ENCODE results near the gene TRPC4AP. TPM values are rescaled to one million over a fixed set of nuclear protein-coding genes. Genes with fewer than 3 reads are reported as not detected.

The TRPC4AP gene
- total RNA-seq, 1 donor from 2014 or later: 102 TPM

DNA sequence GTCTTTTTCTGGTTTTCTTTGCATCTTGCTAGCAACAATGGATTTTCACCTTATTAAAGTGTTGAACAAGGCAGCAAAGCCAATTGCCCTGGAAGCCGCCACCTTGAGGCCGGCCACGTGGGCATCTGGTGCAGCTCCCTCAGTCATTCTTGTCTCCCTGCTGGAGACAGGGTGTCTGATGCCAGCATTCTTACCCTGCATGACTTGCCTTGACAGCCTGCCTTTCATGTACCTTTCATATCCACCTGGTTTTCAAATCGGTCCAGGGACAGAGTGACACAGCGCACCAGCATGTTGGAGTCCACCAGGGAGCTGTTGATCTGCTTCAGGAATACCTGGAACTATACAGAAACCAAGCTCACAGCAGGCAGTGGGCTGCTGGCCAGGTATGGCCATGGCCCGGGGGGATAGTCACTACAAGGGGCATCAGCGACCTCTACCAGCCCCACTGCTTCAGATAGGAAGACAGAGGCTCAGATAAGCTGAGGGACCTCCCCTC lies 87.1 kb downstream of the TRPC4AP start:
- Mint-ChIP-seq H3K36me3 (peaks cover 23% of the 10 kb centered on the region), H3K27ac (no peak overlapping the region)

GRCh38 chr20:35004749-35005462 lies 87.7 kb downstream of the TRPC4AP start:
- Mint-ChIP-seq H3K36me3 (peaks cover 21% of the 10 kb centered on the region), H3K27ac (peak overlapping the region; percentile 46), H3K9me3 (no peaks in the 10 kb centered on the region), H3K27me3 (no peaks in the 10 kb centered on the region), H3K4me1 (ENCODE audit: unreplicated experiment) (no peaks in the 10 kb centered on the region), H3K4me3 (no peak overlapping the region)
- DNase-seq (ENCODE audit: extremely low spot score, unreplicated experiment): no peak
- TF ChIP-seq, protein P1, sequence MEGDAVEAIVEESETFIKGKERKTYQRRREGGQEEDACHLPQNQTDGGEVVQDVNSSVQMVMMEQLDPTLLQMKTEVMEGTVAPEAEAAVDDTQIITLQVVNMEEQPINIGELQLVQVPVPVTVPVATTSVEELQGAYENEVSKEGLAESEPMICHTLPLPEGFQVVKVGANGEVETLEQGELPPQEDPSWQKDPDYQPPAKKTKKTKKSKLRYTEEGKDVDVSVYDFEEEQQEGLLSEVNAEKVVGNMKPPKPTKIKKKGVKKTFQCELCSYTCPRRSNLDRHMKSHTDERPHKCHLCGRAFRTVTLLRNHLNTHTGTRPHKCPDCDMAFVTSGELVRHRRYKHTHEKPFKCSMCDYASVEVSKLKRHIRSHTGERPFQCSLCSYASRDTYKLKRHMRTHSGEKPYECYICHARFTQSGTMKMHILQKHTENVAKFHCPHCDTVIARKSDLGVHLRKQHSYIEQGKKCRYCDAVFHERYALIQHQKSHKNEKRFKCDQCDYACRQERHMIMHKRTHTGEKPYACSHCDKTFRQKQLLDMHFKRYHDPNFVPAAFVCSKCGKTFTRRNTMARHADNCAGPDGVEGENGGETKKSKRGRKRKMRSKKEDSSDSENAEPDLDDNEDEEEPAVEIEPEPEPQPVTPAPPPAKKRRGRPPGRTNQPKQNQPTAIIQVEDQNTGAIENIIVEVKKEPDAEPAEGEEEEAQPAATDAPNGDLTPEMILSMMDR (conservative IDR thresholded peaks at IDR 0.05): no peak

More for the DNA sequence above, 87.1 kb downstream of the TRPC4AP start:
- DNase-seq (ENCODE audit: extremely low spot score, unreplicated experiment): no peak
- H3K27me3 Mint-ChIP-seq: no peaks in the 10 kb centered on the region
- no peak overlapping the region for H3K4me3 Mint-ChIP-seq
- H3K4me1 Mint-ChIP-seq (ENCODE audit: unreplicated experiment): no peaks in the 10 kb centered on the region
- TF ChIP-seq, protein P1 (conservative IDR thresholded peaks at IDR 0.05): no peak
- H3K9me3 Mint-ChIP-seq: no peaks in the 10 kb centered on the region

- no peaks in the 10 kb centered on the region for H3K27me3 Mint-ChIP-seq
- H3K36me3 Mint-ChIP-seq: peaks cover 20% of the 10 kb centered on the region
- H3K4me3 Mint-ChIP-seq: no peak overlapping the region
- H3K9me3 Mint-ChIP-seq: no peaks in the 10 kb centered on the region
- no peaks in the 10 kb centered on the region for H3K4me1 Mint-ChIP-seq (ENCODE audit: unreplicated experiment)
- TF ChIP-seq, protein P1 (conservative IDR thresholded peaks at IDR 0.05): no peak
- no peak overlapping the region for H3K27ac Mint-ChIP-seq
- DNase-seq (ENCODE audit: extremely low spot score, unreplicated experiment): no peak
Measured at GRCh38 chr20:35004051-35004725, 88.4 kb downstream of the TRPC4AP start.

DNA sequence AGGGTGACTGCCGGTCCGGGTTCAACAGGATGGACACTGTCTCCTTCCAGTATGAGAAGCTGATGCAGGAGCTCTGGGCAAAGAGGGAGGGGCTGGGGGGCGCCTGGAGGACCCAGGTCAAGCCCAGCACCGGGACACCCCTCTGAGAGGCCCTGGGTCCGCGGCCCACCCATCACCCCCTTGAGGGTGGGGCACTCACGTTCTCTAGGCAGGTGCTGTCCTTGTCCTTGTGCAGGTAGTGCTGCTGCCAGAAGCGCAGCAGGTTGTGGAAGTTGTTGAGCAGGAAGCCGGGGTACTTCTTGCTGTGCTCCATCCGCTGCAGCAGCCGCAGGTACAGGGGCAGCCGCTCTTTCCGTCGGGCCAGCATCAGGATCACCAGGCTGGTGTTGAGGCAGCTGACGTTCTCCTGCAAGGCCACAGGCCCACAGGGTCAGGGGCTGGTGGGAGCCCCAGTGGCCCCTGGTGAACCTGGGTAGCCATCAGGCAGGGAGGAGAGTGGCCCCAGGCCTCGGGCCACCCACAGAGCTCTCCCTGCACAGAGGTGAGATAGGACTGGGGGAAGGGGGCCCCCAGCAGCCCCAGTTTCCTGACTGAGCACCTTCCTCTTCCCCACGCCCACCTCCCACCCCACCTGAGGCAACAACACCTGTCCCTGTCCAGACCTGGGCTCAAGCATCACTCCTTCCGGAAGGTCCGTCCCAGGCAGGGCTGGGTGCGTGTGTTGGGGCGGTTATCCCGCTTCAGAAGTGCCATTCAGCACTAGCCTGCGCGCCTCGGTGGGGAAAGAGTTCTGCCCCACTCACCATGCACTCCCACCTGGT lies 89.2 kb downstream of the TRPC4AP start:
- no peak overlapping the region for H3K27ac Mint-ChIP-seq
- no peaks in the 10 kb centered on the region for H3K4me1 Mint-ChIP-seq (ENCODE audit: unreplicated experiment)
- H3K4me3 Mint-ChIP-seq: no peak overlapping the region
- DNase-seq (ENCODE audit: extremely low spot score, unreplicated experiment): no peak
- H3K27me3 Mint-ChIP-seq: no peaks in the 10 kb centered on the region
- TF ChIP-seq, protein P1 (conservative IDR thresholded peaks at IDR 0.05): no peak
- no peaks in the 10 kb centered on the region for H3K9me3 Mint-ChIP-seq
- H3K36me3 Mint-ChIP-seq: peaks cover 23% of the 10 kb centered on the region

- no peak for DNase-seq (ENCODE audit: extremely low spot score, unreplicated experiment)
- Mint-ChIP-seq H3K27ac (no peak overlapping the region), H3K36me3 (peaks cover 27% of the 10 kb centered on the region), H3K9me3 (no peaks in the 10 kb centered on the region), H3K4me1 (ENCODE audit: unreplicated experiment) (no peaks in the 10 kb centered on the region), H3K4me3 (no peak overlapping the region), H3K27me3 (no peaks in the 10 kb centered on the region)
- TF ChIP-seq, protein P1 (conservative IDR thresholded peaks at IDR 0.05): no peak
Measured at GRCh38 chr20:35002426-35003210, 90.0 kb downstream of the TRPC4AP start.
